ENCODE results near the gene RAPGEF1. TPM values are rescaled to one million over a fixed set of nuclear protein-coding genes. Genes with fewer than 3 reads are reported as not detected.
A peak's percentile ranks its signal among the peaks of the same experiment; 100 is the strongest.

RAPGEF1 gene
- total and polyA plus RNA-seq, 2 experiments from 2014 or later, result 26.2 to 29.7 TPM

- 97% methylated on average over 3 of the region's 3 CpGs for WGBS (ENCODE audit: low lambda C conversion rate, missing lambda C conversion rate)
- no peaks in the 10 kb centered on the region for H4K20me1 ChIP-seq (ENCODE audit: insufficient read depth, poor library complexity, severe bottlenecking)
- TF ChIP-seq EZH2 (IDR thresholded peaks at IDR 0.05; ENCODE audit: borderline replicate concordance), result no peak
Observed at GRCh38 chr9:131566158-131566557, 173.7 kb downstream of the RAPGEF1 start.

GRCh38 chr9:131565369-131565768 lies 174.5 kb downstream of the RAPGEF1 start:
- Histone ChIP-seq H3K27ac (no peak overlapping the region), H3K79me2 (no peaks in the 10 kb centered on the region), H4K20me1 (ENCODE audit: insufficient read depth, poor library complexity, severe bottlenecking) (no peaks in the 10 kb centered on the region), H3K4me1 (ENCODE audit: insufficient read depth) (peaks cover 4% of the 10 kb centered on the region), H3K36me3 (replicated peaks; ENCODE audit: insufficient read depth, low read depth) (no peaks in the 10 kb centered on the region), H3K9me3 (ENCODE audit: low read depth) (no peaks in the 10 kb centered on the region), H3K4me3 (no peak overlapping the region), H3K27me3 (no peaks in the 10 kb centered on the region), H2AFZ (no peak overlapping the region), H3K4me2 (no peak overlapping the region), H3K9me2 (replicated peaks; ENCODE audit: insufficient read depth) (no peaks in the 10 kb centered on the region)
- WGBS (ENCODE audit: low lambda C conversion rate, missing lambda C conversion rate), result 92% methylated on average over 5 of the region's 5 CpGs
- TF ChIP-seq, protein P1, sequence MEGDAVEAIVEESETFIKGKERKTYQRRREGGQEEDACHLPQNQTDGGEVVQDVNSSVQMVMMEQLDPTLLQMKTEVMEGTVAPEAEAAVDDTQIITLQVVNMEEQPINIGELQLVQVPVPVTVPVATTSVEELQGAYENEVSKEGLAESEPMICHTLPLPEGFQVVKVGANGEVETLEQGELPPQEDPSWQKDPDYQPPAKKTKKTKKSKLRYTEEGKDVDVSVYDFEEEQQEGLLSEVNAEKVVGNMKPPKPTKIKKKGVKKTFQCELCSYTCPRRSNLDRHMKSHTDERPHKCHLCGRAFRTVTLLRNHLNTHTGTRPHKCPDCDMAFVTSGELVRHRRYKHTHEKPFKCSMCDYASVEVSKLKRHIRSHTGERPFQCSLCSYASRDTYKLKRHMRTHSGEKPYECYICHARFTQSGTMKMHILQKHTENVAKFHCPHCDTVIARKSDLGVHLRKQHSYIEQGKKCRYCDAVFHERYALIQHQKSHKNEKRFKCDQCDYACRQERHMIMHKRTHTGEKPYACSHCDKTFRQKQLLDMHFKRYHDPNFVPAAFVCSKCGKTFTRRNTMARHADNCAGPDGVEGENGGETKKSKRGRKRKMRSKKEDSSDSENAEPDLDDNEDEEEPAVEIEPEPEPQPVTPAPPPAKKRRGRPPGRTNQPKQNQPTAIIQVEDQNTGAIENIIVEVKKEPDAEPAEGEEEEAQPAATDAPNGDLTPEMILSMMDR (IDR thresholded peaks at IDR 0.05; ENCODE audit: poor library complexity), result no peak
- TF ChIP-seq EZH2phosphoT487 (IDR thresholded peaks at IDR 0.05; ENCODE audit: low read depth, severe bottlenecking, unreplicated experiment) (no peak), EZH2 (IDR thresholded peaks at IDR 0.05; ENCODE audit: borderline replicate concordance) (no peak)
- no peak for DNase-seq (ENCODE audit: low spot score)

More at GRCh38 chr9:131566158-131566557, 173.7 kb downstream of the RAPGEF1 start:
- no peak overlapping the region for H3K27ac ChIP-seq
- no peak overlapping the region for H3K4me2 ChIP-seq
- no peak for DNase-seq (ENCODE audit: low spot score)
- H3K4me3 ChIP-seq, result no peak overlapping the region
- no peaks in the 10 kb centered on the region for H3K36me3 ChIP-seq (replicated peaks; ENCODE audit: insufficient read depth, low read depth)
- no peaks in the 10 kb centered on the region for H3K27me3 ChIP-seq
- H3K79me2 ChIP-seq, result no peaks in the 10 kb centered on the region
- H3K4me1 ChIP-seq (ENCODE audit: insufficient read depth), result peaks cover 4% of the 10 kb centered on the region
- no peaks in the 10 kb centered on the region for H3K9me3 ChIP-seq (ENCODE audit: low read depth)
- no peak overlapping the region for H2AFZ ChIP-seq
- H3K9me2 ChIP-seq (replicated peaks; ENCODE audit: insufficient read depth), result no peaks in the 10 kb centered on the region

GRCh38 chr9:131562032-131562959 lies 177.6 kb downstream of the RAPGEF1 start:
- H3K4me2 ChIP-seq, result peak overlapping the region; percentile 58
- H4K20me1 ChIP-seq (ENCODE audit: insufficient read depth, poor library complexity, severe bottlenecking), result no peaks in the 10 kb centered on the region
- TF ChIP-seq EZH2 (IDR thresholded peaks at IDR 0.05; ENCODE audit: borderline replicate concordance) (no peak), EZH2phosphoT487 (IDR thresholded peaks at IDR 0.05; ENCODE audit: low read depth, severe bottlenecking, unreplicated experiment) (no peak)
- TF ChIP-seq, protein P1 (IDR thresholded peaks at IDR 0.05; ENCODE audit: poor library complexity), result no peak
- DNase-seq (ENCODE audit: low spot score), result no peak
- H3K27ac ChIP-seq, result peak overlapping the region; percentile 50
- H3K4me1 ChIP-seq (ENCODE audit: insufficient read depth), result peaks cover 4% of the 10 kb centered on the region
- no peaks in the 10 kb centered on the region for H3K9me3 ChIP-seq (ENCODE audit: low read depth)
- 56% methylated on average over 8 of the region's 9 CpGs for whole genome bisulfite sequencing (ENCODE audit: low lambda C conversion rate, missing lambda C conversion rate)
- no peaks in the 10 kb centered on the region for H3K36me3 ChIP-seq (replicated peaks; ENCODE audit: insufficient read depth, low read depth)
- H3K9me2 ChIP-seq (replicated peaks; ENCODE audit: insufficient read depth), result no peaks in the 10 kb centered on the region
- no peak overlapping the region for H3K4me3 ChIP-seq
- no peak overlapping the region for H2AFZ ChIP-seq
- no peaks in the 10 kb centered on the region for H3K27me3 ChIP-seq
- H3K79me2 ChIP-seq, result no peaks in the 10 kb centered on the region

DNA sequence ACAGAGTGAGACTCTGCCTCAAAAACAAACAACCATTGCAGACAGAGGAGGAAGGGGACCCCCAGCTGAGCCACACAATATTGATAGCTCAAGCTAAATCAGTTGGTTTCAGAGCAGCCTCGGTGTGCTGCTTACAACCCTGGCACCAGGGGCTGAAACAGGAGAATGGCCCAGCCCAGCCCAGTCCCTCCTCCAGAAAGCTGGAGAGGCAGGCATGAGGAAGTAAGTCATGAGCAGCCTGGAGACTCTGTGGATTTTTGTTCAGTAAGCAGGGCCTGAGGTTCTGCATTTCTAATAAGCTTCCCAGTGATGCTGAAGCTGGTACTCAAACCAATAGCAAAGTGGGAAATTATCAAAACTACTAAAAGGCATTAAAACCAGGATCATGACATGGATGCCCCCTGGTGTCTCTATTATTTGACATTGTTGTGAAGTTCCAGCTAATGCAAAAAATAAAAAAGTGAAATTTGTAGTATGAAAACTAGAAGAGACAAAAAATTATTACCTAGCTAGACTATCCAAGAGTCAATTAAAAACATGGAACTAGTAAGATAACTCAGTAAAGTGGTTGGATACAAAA lies 180.4 kb downstream of the RAPGEF1 start:
- Histone ChIP-seq H3K27ac (no peak overlapping the region), H3K9me3 (ENCODE audit: low read depth) (no peaks in the 10 kb centered on the region), H3K79me2 (no peaks in the 10 kb centered on the region), H3K9me2 (replicated peaks; ENCODE audit: insufficient read depth) (no peaks in the 10 kb centered on the region), H3K36me3 (replicated peaks; ENCODE audit: insufficient read depth, low read depth) (no peaks in the 10 kb centered on the region), H3K4me2 (no peak overlapping the region), H3K27me3 (peaks cover 18% of the 10 kb centered on the region), H3K4me3 (no peak overlapping the region), H3K4me1 (ENCODE audit: insufficient read depth) (peaks cover 4% of the 10 kb centered on the region), H2AFZ (no peak overlapping the region), H4K20me1 (ENCODE audit: insufficient read depth, poor library complexity, severe bottlenecking) (no peaks in the 10 kb centered on the region)
- WGBS (ENCODE audit: low lambda C conversion rate, missing lambda C conversion rate), result 86% methylated on average over 1 of the region's 1 CpG
- TF ChIP-seq EZH2 (IDR thresholded peaks at IDR 0.05; ENCODE audit: borderline replicate concordance) (no peak), EZH2phosphoT487 (IDR thresholded peaks at IDR 0.05; ENCODE audit: low read depth, severe bottlenecking, unreplicated experiment) (no peak)
- TF ChIP-seq, protein P1 (IDR thresholded peaks at IDR 0.05; ENCODE audit: poor library complexity), result no peak
- no peak for DNase-seq (ENCODE audit: low spot score)

Data from hepatocyte (in vitro differentiated cells).